ENCODE results near the gene PLCB2.

- no peak for TF ChIP-seq ZNF274 (IDR thresholded peaks at IDR 0.05; ENCODE audit: low read depth, low read length)
- no peak for TF ChIP-seq YY1 (IDR thresholded peaks at IDR 0.05; ENCODE audit: insufficient read depth, insufficient read length)
Measured at GRCh38 chr15:40307421-40308211, at the start of gene PLCB2.
